H1 (cell line): ENCODE measurements around the gene PCDH9. TPM values are rescaled to one million over a fixed set of nuclear protein-coding genes. Genes with fewer than 3 reads are reported as not detected.

Source experiments
- E2F6 ChIP-seq: IDR thresholded peaks from 2 replicates; pipeline ENCODE4 v1.6.1; 2012; ENCODE audit warnings: inconsistent platforms
- GTF2F1 ChIP-seq: IDR thresholded peaks from 2 replicates; pipeline ENCODE4 v1.6.1; 2012; ENCODE audit warnings: low read depth, low read length, improper control_type of control experiment, borderline replicate concordance
- RBBP5 ChIP-seq: IDR thresholded peaks from 2 replicates; pipeline ENCODE4 v1.7.1; 2012; ENCODE audit warnings: low read depth, mild to moderate bottlenecking, inconsistent platforms, low read length, moderate library complexity, borderline replicate concordance
- RXRA ChIP-seq: IDR thresholded peaks from 2 replicates; pipeline ENCODE4 v1.6.1; 2011; ENCODE audit warnings: low read depth, mild to moderate bottlenecking, low read length, moderate library complexity; ENCODE audit not compliant: insufficient read depth
- polyA plus RNA-seq, 7 experiments: library from polyadenylated mRNA; depleted of rRNA in 3 of 7; stranded (reverse) in 5 of 7; unstranded in 2 of 7; fragments of >200 nt in 5 of 7; fragments of 200-250 nt in 2 of 7; gene quantifications; 1 replicate in 5 of 7; 2 replicates in 1 of 7; 4 replicates in 1 of 7; pipeline versions ENCODE4 v1.2.1 to v1.2.3, GENCODE V29; 2011 to 2013; ENCODE audit warnings: missing spikeins in 2 of 7, mixed read lengths in 2 of 7
- total RNA-seq: library from RNA; stranded (reverse); fragmentation: NEBNext Ultra II Directional; extraction: Animal tissue kit (Norgen Biotek cat#: 25700); gene quantifications from 2 replicates; pipeline ENCODE4 v1.2.1, GENCODE V29; 2021

Gene PCDH9
- total and polyA plus RNA-seq, 2 of the 8 experiments (the other 6 are each of a cell fraction or from before 2014, with no cell fraction given), result 0.12 to 0.60 TPM

GRCh38 chr13:66703597-66703996 lies 526.5 kb downstream of the PCDH9 start (continued):
- TF ChIP-seq E2F6 (no peak), GTF2F1 (no peak), RBBP5 (no peak), RXRA (no peak)
